Measurements from ENCODE around the gene PHF19. TPM values are rescaled to one million over a fixed set of nuclear protein-coding genes. Genes with fewer than 3 reads are reported as not detected.

The PHF19 gene
- total and polyA plus RNA-seq, 2 of the 8 experiments (the other 6 are each of a cell fraction or from before 2014, with no cell fraction given), result 28.2 to 31.8 TPM

DNA sequence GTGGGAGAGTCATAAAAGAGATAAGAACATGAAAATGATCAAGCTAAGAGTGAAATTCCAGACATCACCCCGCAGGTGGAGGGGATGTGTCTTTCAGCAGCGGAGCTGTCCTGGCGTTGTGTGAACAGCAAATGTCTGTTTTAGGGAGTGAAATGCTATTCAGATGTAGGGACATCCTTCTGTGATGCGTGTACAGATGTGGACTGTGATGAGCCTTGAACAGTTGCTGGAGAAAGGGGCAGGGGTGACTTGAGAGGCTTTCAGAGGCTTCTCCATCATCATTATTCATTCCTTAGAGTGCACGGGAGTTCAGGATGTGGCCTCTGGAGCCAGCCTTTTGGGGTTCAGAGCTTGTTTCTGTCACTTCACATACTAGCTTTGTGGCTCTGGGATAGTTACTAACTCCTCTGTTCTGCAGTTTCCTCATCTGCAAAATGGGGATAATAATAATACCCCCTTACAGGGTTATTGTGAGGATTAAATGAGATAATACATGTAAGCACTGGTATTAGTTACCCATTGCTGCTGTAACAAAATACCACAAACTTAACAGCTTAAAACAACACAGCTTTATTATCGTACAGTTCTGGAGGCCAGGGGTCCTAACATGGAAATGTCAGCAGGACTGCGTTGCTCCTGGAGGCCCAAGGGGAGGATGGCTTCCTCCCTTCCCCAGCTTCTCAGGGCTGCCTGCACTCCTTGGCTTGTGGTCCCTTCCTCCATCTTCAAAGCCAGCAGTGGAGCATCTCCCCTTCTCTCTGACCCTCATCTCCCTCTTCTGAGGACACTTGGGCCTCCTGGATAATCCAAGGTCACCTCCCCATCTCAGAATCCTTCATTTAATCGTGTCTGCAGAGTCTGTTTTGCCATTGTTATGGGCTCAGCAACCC, 40.2 kb upstream of the PHF19 start:
- TF ChIP-seq JUND (IDR thresholded peaks at IDR 0.05; ENCODE audit: low read length) (no peak), CEBPB (IDR thresholded peaks at IDR 0.05; ENCODE audit: low read depth, low read length) (no peak), CREB1 (IDR thresholded peaks at IDR 0.05) (no peak), BACH1 (IDR thresholded peaks at IDR 0.05; ENCODE audit: low read length) (no peak), KDM4A (IDR thresholded peaks at IDR 0.05; ENCODE audit: low read depth, low read length, severe bottlenecking) (no peak), RNF2 (IDR thresholded peaks at IDR 0.05; ENCODE audit: borderline replicate concordance, low read depth, low read length, missing control alignments, poor library complexity, severe bottlenecking) (no peak), SP1 (IDR thresholded peaks at IDR 0.05; ENCODE audit: low read depth, low read length) (no peak), GABPA (IDR thresholded peaks at IDR 0.05; ENCODE audit: borderline replicate concordance, insufficient read depth, low read length) (no peak), CHD1 (IDR thresholded peaks at IDR 0.05; ENCODE audit: low read depth, low read length) (no peak), RFX5 (IDR thresholded peaks at IDR 0.05; ENCODE audit: borderline replicate concordance, low read depth, low read length) (no peak)
- 89% methylated on average over 8 of the region's 8 CpGs; no CpG with 5 or more reads in 1 of the 2 experiments for WGBS, 2 experiments (ENCODE audit: extremely low coverage in 1 of 2, insufficient coverage in 1 of 2, insufficient read length in 1 of 2, insufficient replicate concordance in 2 of 2, low coverage in 1 of 2, low lambda C conversion rate in 2 of 2, missing lambda C conversion rate in 1 of 2)
- H3K9ac ChIP-seq (replicated peaks in 1 of 4; ENCODE audit: extremely low read depth in 1 of 4, low read depth in 3 of 4, low read length in 3 of 4), result no peak overlapping the region
- H3K9me3 ChIP-seq (ENCODE audit: insufficient read depth in 2 of 2, low read depth in 1 of 2, low read length in 1 of 2), result no peaks in the 10 kb centered on the region
- peaks cover 0 to 5% (median 1%) of the 10 kb centered on the region in 4 experiments; a peak in 3 of 7 replicates for H3K4me1 ChIP-seq (replicated peaks in 1 of 4; ENCODE audit: control insufficient read depth in 3 of 4, insufficient read depth in 4 of 4, low read length in 3 of 4)
- H3K27ac ChIP-seq (ENCODE audit: low read depth, low read length), result no peak overlapping the region
- no peaks in the 10 kb centered on the region for H3K23me2 ChIP-seq (ENCODE audit: low read depth, low read length)
- no peak overlapping the region for H2BK15ac ChIP-seq (ENCODE audit: low read length)
- H3K23ac ChIP-seq (ENCODE audit: insufficient read length), result no peak overlapping the region
- no peak overlapping the region for H2BK5ac ChIP-seq (ENCODE audit: low read depth, low read length)
- H2AK5ac ChIP-seq (ENCODE audit: low read depth, low read length), result no peak overlapping the region
- H4K5ac ChIP-seq (ENCODE audit: insufficient read length, low read depth, low read length), result no peak overlapping the region
- H3K36me3 ChIP-seq (ENCODE audit: control insufficient read depth in 2 of 4, insufficient read depth in 4 of 4, low read length in 3 of 4), result no peaks in the 10 kb centered on the region
- H3K4me3 ChIP-seq (ENCODE audit: extremely low read depth in 1 of 4, insufficient read depth in 2 of 4, low read depth in 3 of 4, low read length in 4 of 4), result no peak overlapping the region
- no peak overlapping the region for H3K56ac ChIP-seq (replicated peaks; ENCODE audit: insufficient read length, low read depth, low read length)
- no peak overlapping the region for H4K8ac ChIP-seq (ENCODE audit: extremely low read depth, insufficient read depth, low read length)
- ChIA-PET CTCF (ENCODE audit: partially characterized antibody) (interaction anchor here (0.6 to 2.4 kb wide), 21 partner anchors 9 to 143 kb away, joined by 3 to 12 read pairs (median 5); partner anchors contain the start of gene TRAF1), POLR2A (ENCODE audit: partially characterized antibody) (interaction anchor here (0.8 to 2.5 kb wide), 7 partner anchors 8 to 60 kb away, joined by 3 to 7 read pairs (median 3); no protein-coding TSS in a partner anchor)
- no peak overlapping the region for H2BK20ac ChIP-seq (ENCODE audit: low read length)
- no peak overlapping the region for H3K4me2 ChIP-seq (ENCODE audit: insufficient read depth in 1 of 2, low read depth in 2 of 2, low read length in 2 of 2)
- no peak overlapping the region for H3K4ac ChIP-seq (replicated peaks; ENCODE audit: insufficient read length, low read depth, low read length)
- H3K27me3 ChIP-seq (replicated peaks in 1 of 4; ENCODE audit: control insufficient read depth in 3 of 4, extremely low read depth in 1 of 4, insufficient read depth in 3 of 4, low read length in 3 of 4), result no peaks in the 10 kb centered on the region; a peak in 1 of 7 replicates
- no peaks in the 10 kb centered on the region for H3K79me1 ChIP-seq (ENCODE audit: low read depth, low read length)
- H4K91ac ChIP-seq (replicated peaks; ENCODE audit: insufficient read length, low read length), result no peak overlapping the region
- H2AFZ ChIP-seq (ENCODE audit: low read length), result no peak overlapping the region
- DNase-seq (ENCODE audit: low read depth in 1 of 2, low spot score in 2 of 2) (no peak), FAIRE-seq (no peak)
- H2BK12ac ChIP-seq (ENCODE audit: low read depth, low read length), result no peak overlapping the region; the same call in 1 of the 2 replicates
- no peak overlapping the region for H3K14ac ChIP-seq (ENCODE audit: insufficient read length)
- no peak overlapping the region for H3K18ac ChIP-seq (ENCODE audit: extremely low read depth, low read length)
- no peak overlapping the region for H2BK120ac ChIP-seq (replicated peaks; ENCODE audit: low read depth, low read length)
- H3K79me2 ChIP-seq (ENCODE audit: control insufficient read depth in 1 of 2, insufficient read depth in 2 of 2, low read length in 2 of 2), result no peaks in the 10 kb centered on the region
- no peaks in the 10 kb centered on the region for H4K20me1 ChIP-seq (replicated peaks in 1 of 2; ENCODE audit: control insufficient read depth in 1 of 2, insufficient read depth in 2 of 2, low read length in 2 of 2)
